ENCODE results near the gene CLSTN2.

The CLSTN2 gene

DNA sequence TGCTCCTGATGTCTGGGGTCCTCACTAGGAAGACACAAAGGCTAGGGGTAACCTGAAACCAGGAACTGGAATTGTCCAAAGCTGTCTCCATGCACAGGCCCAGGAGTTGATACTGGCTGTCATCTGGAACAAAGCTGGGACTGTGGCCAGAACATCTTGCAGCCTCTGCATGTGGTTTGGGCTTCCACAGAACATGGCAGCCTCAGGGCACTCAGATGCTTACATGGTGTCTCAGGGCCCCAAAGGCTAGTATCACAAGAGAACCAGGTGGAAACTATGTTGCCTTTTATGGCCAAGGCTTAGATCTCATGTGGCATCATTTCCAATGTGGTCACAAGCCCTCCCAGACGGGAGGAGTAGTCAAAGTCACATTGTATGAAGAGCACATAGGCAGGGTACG, 407.7 kb downstream of the CLSTN2 start:
- Histone ChIP-seq H3F3A (ENCODE audit: control insufficient read depth, insufficient read depth) (no peaks in the 10 kb centered on the region), H3K9me3 (ENCODE audit: control insufficient read depth, insufficient read depth, low read length) (no peaks in the 10 kb centered on the region), H3K4me3 (ENCODE audit: low read length) (no peak overlapping the region), H3K27me3 (ENCODE audit: control insufficient read depth, low read length) (no peaks in the 10 kb centered on the region), H4K20me1 (ENCODE audit: control insufficient read depth, insufficient read depth, low read depth, low read length) (no peaks in the 10 kb centered on the region), H3K4me1 (ENCODE audit: control insufficient read depth, low read length) (no peaks in the 10 kb centered on the region), H3K9me2 (replicated peaks; ENCODE audit: control insufficient read depth, low read length) (no peaks in the 10 kb centered on the region), H3K4me2 (ENCODE audit: low read length) (no peak overlapping the region), H3K36me3 (ENCODE audit: control insufficient read depth, low read length) (no peaks in the 10 kb centered on the region), H3K79me2 (ENCODE audit: control insufficient read depth, low read length) (no peaks in the 10 kb centered on the region), H3K27ac (ENCODE audit: low read depth, low read length) (no peak overlapping the region)
- TF ChIP-seq, protein P1, sequence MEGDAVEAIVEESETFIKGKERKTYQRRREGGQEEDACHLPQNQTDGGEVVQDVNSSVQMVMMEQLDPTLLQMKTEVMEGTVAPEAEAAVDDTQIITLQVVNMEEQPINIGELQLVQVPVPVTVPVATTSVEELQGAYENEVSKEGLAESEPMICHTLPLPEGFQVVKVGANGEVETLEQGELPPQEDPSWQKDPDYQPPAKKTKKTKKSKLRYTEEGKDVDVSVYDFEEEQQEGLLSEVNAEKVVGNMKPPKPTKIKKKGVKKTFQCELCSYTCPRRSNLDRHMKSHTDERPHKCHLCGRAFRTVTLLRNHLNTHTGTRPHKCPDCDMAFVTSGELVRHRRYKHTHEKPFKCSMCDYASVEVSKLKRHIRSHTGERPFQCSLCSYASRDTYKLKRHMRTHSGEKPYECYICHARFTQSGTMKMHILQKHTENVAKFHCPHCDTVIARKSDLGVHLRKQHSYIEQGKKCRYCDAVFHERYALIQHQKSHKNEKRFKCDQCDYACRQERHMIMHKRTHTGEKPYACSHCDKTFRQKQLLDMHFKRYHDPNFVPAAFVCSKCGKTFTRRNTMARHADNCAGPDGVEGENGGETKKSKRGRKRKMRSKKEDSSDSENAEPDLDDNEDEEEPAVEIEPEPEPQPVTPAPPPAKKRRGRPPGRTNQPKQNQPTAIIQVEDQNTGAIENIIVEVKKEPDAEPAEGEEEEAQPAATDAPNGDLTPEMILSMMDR (IDR thresholded peaks at IDR 0.05; ENCODE audit: low read depth, low read length, poor library complexity, severe bottlenecking): no peak
- TF ChIP-seq EZH2phosphoT487 (IDR thresholded peaks at IDR 0.05; ENCODE audit: borderline replicate concordance, low read length): no peak

DNA sequence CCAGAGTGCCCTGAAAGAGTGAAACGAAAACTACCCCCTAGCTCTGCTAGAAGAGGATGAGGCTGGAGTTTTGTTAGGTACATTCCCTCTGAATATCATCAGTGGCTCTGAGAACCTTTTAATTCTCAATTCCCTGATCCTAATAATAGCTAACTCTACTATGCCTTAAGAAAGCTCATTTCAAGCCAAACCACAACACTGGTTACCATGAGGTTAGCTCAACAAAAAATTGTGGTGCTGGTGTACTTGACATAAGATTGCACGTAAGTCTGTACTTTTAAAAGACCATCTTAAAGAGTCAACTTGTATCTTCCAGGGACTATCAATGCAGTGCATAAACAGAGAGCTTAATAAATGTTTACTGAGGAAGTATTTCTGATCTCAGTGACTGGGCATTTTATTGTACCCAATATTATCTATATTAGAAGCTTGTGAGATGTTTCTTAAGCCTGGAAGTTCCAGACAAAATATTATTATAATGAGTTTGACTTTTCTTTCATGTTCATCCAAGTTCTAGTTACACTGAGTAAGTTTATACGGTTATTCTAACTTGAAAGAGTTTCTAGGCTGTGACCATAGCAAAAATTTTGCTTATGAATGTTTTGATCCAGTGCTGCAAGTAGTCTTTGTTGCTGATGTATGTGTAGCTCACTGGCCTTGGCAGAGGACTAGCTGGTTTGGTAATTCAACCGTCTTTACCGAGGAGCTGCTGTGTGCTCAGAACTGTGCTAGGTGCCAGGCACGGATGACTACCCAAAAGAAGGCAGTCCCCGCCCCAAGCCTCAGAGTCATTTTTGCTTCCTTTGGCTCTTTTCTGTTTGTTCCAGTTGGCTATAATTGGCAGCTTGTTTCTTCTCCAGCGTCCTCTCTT, 408.5 kb downstream of the CLSTN2 start:
- no peaks in the 10 kb centered on the region for H3K4me1 ChIP-seq (ENCODE audit: control insufficient read depth, low read length)
- no peaks in the 10 kb centered on the region for H4K20me1 ChIP-seq (ENCODE audit: control insufficient read depth, insufficient read depth, low read depth, low read length)
- no peaks in the 10 kb centered on the region for H3K36me3 ChIP-seq (ENCODE audit: control insufficient read depth, low read length)
- no peaks in the 10 kb centered on the region for H3K79me2 ChIP-seq (ENCODE audit: control insufficient read depth, low read length)
- H3K9me2 ChIP-seq (replicated peaks; ENCODE audit: control insufficient read depth, low read length): no peaks in the 10 kb centered on the region
- no peak overlapping the region for H3K4me2 ChIP-seq (ENCODE audit: low read length)
- H3K27ac ChIP-seq (ENCODE audit: low read depth, low read length): no peak overlapping the region
- H3K9me3 ChIP-seq (ENCODE audit: control insufficient read depth, insufficient read depth, low read length): peaks cover 3% of the 10 kb centered on the region; the same call in 1 of the 2 replicates
- no peaks in the 10 kb centered on the region for H3F3A ChIP-seq (ENCODE audit: control insufficient read depth, insufficient read depth)
- TF ChIP-seq EZH2phosphoT487 (IDR thresholded peaks at IDR 0.05; ENCODE audit: borderline replicate concordance, low read length): no peak
- TF ChIP-seq, protein P1 (IDR thresholded peaks at IDR 0.05; ENCODE audit: low read depth, low read length, poor library complexity, severe bottlenecking): no peak
- no peak overlapping the region for H3K4me3 ChIP-seq (ENCODE audit: low read length)
- no peaks in the 10 kb centered on the region for H3K27me3 ChIP-seq (ENCODE audit: control insufficient read depth, low read length)

DNA sequence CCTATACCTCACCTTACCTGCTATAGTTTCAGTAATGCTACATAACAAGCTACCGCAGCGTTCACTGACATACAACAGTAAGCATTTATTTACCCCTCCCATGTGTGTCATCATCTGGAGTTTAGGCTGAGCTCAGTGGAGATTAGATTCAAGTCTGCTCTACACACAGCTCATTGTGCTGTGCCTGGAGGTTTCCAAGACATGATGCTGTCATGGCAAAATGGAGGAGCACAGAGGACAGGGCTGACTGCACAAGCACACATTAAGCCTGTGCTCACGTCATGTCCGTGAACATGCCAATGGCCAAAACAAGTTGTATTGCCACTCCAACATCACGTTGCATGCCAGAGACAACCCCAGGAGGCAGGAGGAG, 409.1 kb downstream of the CLSTN2 start:
- TF ChIP-seq, protein P1 (IDR thresholded peaks at IDR 0.05; ENCODE audit: low read depth, low read length, poor library complexity, severe bottlenecking): no peak
- no peak for TF ChIP-seq EZH2phosphoT487 (IDR thresholded peaks at IDR 0.05; ENCODE audit: borderline replicate concordance, low read length)
- Histone ChIP-seq H4K20me1 (ENCODE audit: control insufficient read depth, insufficient read depth, low read depth, low read length) (no peaks in the 10 kb centered on the region), H3K4me3 (ENCODE audit: low read length) (no peak overlapping the region), H3K36me3 (ENCODE audit: control insufficient read depth, low read length) (no peaks in the 10 kb centered on the region), H3F3A (ENCODE audit: control insufficient read depth, insufficient read depth) (no peaks in the 10 kb centered on the region), H3K27ac (ENCODE audit: low read depth, low read length) (no peak overlapping the region), H3K9me2 (replicated peaks; ENCODE audit: control insufficient read depth, low read length) (no peaks in the 10 kb centered on the region), H3K79me2 (ENCODE audit: control insufficient read depth, low read length) (no peaks in the 10 kb centered on the region), H3K27me3 (ENCODE audit: control insufficient read depth, low read length) (no peaks in the 10 kb centered on the region), H3K9me3 (ENCODE audit: control insufficient read depth, insufficient read depth, low read length) (peaks cover 8% of the 10 kb centered on the region; the same call in 1 of the 2 replicates), H3K4me1 (ENCODE audit: control insufficient read depth, low read length) (no peaks in the 10 kb centered on the region), H3K4me2 (ENCODE audit: low read length) (no peak overlapping the region)

Data from DOHH2 (cell line).